ENCODE results near the gene MIA3. TPM values are rescaled to one million over a fixed set of nuclear protein-coding genes. Genes with fewer than 3 reads are reported as not detected.

The MIA3 gene
- polyA plus RNA-seq, 1 donor: 90.4 TPM

- DNase-seq: peak; percentile 82
These were observed 438 bp upstream of the MIA3 start for GRCh38 chr1:222617367-222617951.

DNA sequence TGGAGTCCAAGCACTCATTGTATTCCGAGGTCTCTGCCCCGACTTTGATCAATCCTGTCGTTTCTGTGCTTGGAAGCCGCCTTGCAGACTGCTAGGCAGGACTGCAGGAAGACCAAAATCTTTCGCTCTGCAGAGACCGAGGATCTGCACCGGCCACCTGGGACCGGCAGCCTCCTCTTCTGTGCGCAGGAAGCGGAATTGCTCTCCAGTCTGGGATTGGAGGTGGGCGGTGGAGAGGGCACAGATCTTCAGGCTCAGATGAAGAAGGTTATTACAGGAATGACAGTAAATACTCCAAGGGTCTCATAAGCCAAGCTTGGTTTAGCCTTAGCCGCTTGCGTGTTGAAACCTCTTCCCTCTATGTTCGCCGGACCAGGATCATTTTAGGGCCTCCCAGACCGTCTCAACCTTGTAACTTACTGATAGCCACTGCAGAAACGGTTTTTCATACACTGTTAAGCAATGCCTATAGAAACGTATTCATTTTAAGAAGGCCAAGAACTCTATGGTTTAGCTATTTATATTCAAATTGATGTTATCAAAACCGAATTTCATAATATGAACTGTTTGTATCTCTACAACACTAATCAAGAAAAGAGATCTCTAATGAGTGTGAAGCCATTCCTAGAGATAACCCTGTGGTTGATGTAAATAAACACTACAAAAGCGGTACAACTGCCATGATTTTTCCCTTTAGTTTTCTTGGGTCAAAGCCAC lies 1.1 kb downstream of the MIA3 start:
- peak; percentile 25 for DNase-seq

DNA sequence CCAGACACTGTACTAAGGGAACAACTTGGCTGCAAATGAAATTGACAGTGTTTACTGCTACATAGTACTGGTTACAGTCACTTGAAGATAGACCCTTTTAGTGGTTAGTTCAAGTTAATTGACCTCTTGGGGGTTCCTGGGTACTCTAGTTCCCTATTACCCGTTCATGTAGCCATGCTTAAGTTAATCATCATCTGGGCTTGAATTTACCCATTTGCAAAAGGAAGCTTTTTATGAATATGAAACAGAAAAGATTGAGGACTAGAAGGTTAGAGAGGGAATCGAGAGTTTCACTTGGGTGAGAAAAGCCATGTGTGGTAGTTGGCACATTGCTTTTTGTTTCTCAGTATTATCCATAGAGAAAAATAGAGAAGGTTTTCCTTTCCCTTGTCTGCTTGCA lies 2.7 kb downstream of the MIA3 start:
- DNase-seq: no peak

GRCh38 chr1:222622765-222623164 lies 4.9 kb downstream of the MIA3 start:
- DNase-seq: no peak

GRCh38 chr1:222623458-222623857 lies 5.6 kb downstream of the MIA3 start:
- DNase-seq: no peak

DNA sequence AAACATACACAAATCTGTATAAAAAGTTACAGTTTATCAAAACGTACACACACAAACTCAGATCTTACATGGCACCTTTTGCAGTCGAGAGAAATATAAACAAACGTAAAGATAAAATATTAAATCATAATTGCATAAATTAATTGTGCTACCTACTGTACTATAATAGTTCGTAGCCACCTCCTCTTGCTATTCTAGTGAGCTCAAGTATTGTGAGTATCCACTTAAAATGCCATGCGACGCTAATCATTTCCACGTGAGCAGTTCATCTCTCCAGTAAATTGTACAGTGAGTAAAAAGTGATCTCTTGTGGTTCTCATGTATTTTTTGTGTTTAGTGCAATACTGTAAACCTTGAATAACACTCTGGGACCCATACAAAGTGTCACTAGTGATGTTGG lies 6.3 kb downstream of the MIA3 start:
- DNase-seq: no peak

DNA sequence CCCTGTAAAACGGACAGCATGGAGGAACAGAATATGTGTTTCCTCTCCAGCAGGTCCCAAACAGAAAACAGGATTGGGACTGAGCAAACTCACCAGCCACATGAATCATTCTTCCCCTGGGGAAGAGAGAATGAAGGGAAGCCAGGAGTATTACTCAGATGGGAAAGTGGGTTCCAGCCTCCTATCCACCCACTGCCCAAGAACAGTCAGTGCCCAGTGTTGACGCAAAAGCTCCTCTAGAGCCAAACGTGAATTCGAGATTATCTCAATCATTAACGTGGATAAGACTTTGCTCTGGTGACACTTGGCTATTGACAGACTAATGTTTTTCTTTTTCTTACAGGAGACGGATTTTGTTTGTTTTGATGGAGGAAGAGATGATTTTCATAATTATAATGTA lies 9.3 kb downstream of the MIA3 start:
- no peak for DNase-seq

- DNase-seq: no peak
These were observed 12.1 kb downstream of the MIA3 start for GRCh38 chr1:222629921-222630535.

GRCh38 chr1:222631611-222632208 lies 13.8 kb downstream of the MIA3 start:
- DNase-seq: no peak

DNA sequence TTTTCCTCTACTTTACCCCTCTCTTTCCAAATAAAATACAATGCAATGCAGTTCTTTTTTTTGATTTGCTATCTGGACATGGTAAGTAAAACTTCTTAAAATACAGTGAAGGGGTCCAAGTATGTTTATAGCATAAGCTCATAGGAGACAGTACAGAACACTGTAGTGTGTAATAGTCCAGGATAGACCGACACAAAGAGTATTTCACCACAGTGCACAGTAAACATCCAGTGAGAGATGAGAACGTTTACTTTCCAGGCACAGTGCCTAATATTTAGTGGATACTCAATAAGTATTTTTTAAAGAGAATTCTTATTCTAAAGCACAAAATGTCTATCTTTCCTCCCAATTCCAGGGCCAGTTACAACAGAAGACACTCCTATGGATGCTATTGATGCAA lies 14.9 kb downstream of the MIA3 start:
- no peak for DNase-seq

- DNase-seq: peak; percentile 91
These were observed 16.5 kb downstream of the MIA3 start for GRCh38 chr1:222634180-222635013.

DNA sequence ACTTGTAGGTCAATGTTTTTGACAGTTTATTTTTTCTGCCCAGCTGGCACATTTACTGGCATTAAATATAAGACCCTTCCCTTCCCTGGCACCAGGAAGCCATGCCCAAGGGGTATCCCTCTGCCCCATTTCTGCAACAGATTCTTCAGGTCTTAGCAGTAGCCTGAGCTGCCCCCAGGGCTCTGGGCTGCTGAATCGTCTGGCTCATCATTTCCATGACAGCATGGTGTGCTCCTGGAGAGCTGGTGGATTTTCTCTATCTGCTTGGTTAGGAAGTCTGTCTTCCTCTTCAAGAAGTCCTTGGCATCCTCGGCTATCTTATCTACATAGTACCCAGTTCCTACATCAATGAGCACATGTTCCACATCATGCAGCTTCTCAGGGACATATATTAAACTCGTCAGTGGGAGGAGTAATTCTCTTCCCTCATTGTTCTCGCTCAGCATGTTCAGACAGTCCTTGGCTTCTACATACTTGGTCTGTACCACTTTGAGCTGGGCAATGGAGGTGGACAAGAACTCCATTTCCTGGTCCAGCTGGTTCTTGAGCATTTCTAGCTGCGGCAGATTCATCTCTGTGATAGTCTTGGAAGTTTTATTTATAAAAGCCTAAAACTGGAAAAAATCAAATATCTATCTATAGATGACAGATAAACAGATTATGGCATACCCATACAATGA lies 23.5 kb downstream of the MIA3 start:
- no peak for DNase-seq

DNA sequence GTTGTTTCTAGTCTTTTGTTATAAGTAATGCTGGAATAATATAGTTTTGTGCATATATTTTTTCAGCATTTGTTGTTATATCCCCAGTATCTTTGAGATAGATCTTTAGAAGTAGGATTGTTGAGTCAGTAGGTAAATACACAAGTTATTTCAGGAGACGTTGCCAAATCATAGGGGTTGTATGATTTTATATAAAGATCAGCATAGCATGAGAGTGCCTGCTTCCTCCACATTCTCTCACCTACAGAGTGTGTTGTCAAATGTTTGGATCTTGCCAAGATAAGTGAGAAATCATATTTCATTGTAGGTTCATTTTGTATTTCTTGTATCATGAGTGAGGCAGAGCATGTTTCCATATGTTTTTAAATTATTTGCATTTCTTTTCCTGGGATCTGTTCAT lies 24.6 kb downstream of the MIA3 start:
- DNase-seq: no peak

- DNase-seq: no peak
These were observed 25.7 kb downstream of the MIA3 start for GRCh38 chr1:222643606-222643937.

- peak; percentile 99 for DNase-seq
These were observed 26.2 kb downstream of the MIA3 start for GRCh38 chr1:222643938-222644635.

DNA sequence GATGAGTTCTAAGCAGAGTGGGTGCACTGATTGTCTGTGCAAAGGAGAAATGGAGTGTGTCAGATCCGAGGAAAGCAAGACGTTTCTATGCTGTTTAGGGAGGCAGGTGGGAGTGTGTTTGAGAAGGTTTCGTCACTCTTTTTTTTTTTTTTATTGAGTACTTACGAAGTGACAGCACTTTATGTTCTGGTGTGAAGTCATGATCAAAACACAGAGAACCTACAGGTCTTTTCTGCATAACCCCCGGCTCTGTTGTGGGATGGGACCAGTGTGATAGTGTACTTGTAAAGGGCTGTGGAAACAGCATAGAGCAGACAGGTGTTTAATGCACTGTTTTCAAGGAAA lies 26.7 kb downstream of the MIA3 start:
- peak; percentile 0 for DNase-seq

- no peak for DNase-seq
These were observed 34.8 kb downstream of the MIA3 start for GRCh38 chr1:222652676-222653075.

GRCh38 chr1:222653178-222653827 lies 35.4 kb downstream of the MIA3 start:
- no peak for DNase-seq

GRCh38 chr1:222654849-222655248 lies 37.0 kb downstream of the MIA3 start:
- DNase-seq: no peak

GRCh38 chr1:222656391-222657155 lies 38.7 kb downstream of the MIA3 start:
- DNase-seq: no peak

Measured in left kidney (tissue), 2 donors.